Measurements from ENCODE around the gene RIMBP3C. TPM values are rescaled to one million over a fixed set of nuclear protein-coding genes. Genes with fewer than 3 reads are reported as not detected.
"Not testable (repeated sequence)": the region's sequence is repeated elsewhere in the genome, so short reads cannot be mapped to it uniquely, and the experiment has no call there.

RIMBP3C gene
- total RNA-seq, 1 experiment from 2014 or later: 0.20 TPM

- in situ Hi-C loops (cut with HindIII; ENCODE audit: low pct_unique_long_range_greater_than_20kb, low sequenced_read_pairs): not testable (repeated sequence)
Observed at GRCh38 chr22:21550008-21550677, 1.1 kb downstream of the RIMBP3C start.

GRCh38 chr22:21549558-21549957 lies 1.7 kb downstream of the RIMBP3C start:
- in situ Hi-C loops (cut with HindIII; ENCODE audit: low pct_unique_long_range_greater_than_20kb, low sequenced_read_pairs); DNase-seq (ENCODE audit: low read depth): not testable (repeated sequence)

More at GRCh38 chr22:21550008-21550677, 1.1 kb downstream of the RIMBP3C start:
- DNase-seq (ENCODE audit: low read depth): not testable (repeated sequence)

- in situ Hi-C loops (cut with HindIII; ENCODE audit: low pct_unique_long_range_greater_than_20kb, low sequenced_read_pairs): not testable (repeated sequence)
Observed at GRCh38 chr22:21544432-21545322, 6.6 kb downstream of the RIMBP3C start.

GRCh38 chr22:21539862-21540261 lies 11.4 kb downstream of the RIMBP3C start:
- in situ Hi-C loops (cut with HindIII; ENCODE audit: low pct_unique_long_range_greater_than_20kb, low sequenced_read_pairs); DNase-seq (ENCODE audit: low read depth): not testable (repeated sequence)

More at GRCh38 chr22:21544432-21545322, 6.6 kb downstream of the RIMBP3C start:
- DNase-seq (ENCODE audit: low read depth): not testable (repeated sequence)

GRCh38 chr22:21532863-21533648 lies 18.2 kb downstream of the RIMBP3C start:
- in situ Hi-C loops (cut with HindIII; ENCODE audit: low pct_unique_long_range_greater_than_20kb, low sequenced_read_pairs); DNase-seq (ENCODE audit: low read depth): not testable (repeated sequence)

GRCh38 chr22:21531525-21531924 lies 19.7 kb downstream of the RIMBP3C start:
- in situ Hi-C loops (cut with HindIII; ENCODE audit: low pct_unique_long_range_greater_than_20kb, low sequenced_read_pairs); DNase-seq (ENCODE audit: low read depth): not testable (repeated sequence)

GRCh38 chr22:21526705-21527500 lies 24.4 kb downstream of the RIMBP3C start:
- in situ Hi-C loops (cut with HindIII; ENCODE audit: low pct_unique_long_range_greater_than_20kb, low sequenced_read_pairs); DNase-seq (ENCODE audit: low read depth): not testable (repeated sequence)

- in situ Hi-C loops (cut with HindIII; ENCODE audit: low pct_unique_long_range_greater_than_20kb, low sequenced_read_pairs); DNase-seq (ENCODE audit: low read depth): not testable (repeated sequence)
Observed at GRCh38 chr22:21516970-21517764, 34.1 kb downstream of the RIMBP3C start.

GRCh38 chr22:21516522-21516921 lies 34.7 kb downstream of the RIMBP3C start:
- DNase-seq (ENCODE audit: low read depth); in situ Hi-C loops (cut with HindIII; ENCODE audit: low pct_unique_long_range_greater_than_20kb, low sequenced_read_pairs): not testable (repeated sequence)

GRCh38 chr22:21515234-21515633 lies 36.0 kb downstream of the RIMBP3C start:
- DNase-seq (ENCODE audit: low read depth); in situ Hi-C loops (cut with HindIII; ENCODE audit: low pct_unique_long_range_greater_than_20kb, low sequenced_read_pairs): not testable (repeated sequence)

- DNase-seq (ENCODE audit: low read depth); in situ Hi-C loops (cut with HindIII; ENCODE audit: low pct_unique_long_range_greater_than_20kb, low sequenced_read_pairs): not testable (repeated sequence)
Observed at GRCh38 chr22:21514117-21514516, 37.1 kb downstream of the RIMBP3C start.

- in situ Hi-C loops (cut with HindIII; ENCODE audit: low pct_unique_long_range_greater_than_20kb, low sequenced_read_pairs); DNase-seq (ENCODE audit: low read depth): not testable (repeated sequence)
Observed at GRCh38 chr22:21512022-21512421, 39.2 kb downstream of the RIMBP3C start.

GRCh38 chr22:21510397-21510796 lies 40.9 kb downstream of the RIMBP3C start:
- DNase-seq (ENCODE audit: low read depth); in situ Hi-C loops (cut with HindIII; ENCODE audit: low pct_unique_long_range_greater_than_20kb, low sequenced_read_pairs): not testable (repeated sequence)

- in situ Hi-C loops (cut with HindIII; ENCODE audit: low pct_unique_long_range_greater_than_20kb, low sequenced_read_pairs); DNase-seq (ENCODE audit: low read depth): not testable (repeated sequence)
Observed at GRCh38 chr22:21499623-21500506, 51.4 kb downstream of the RIMBP3C start.

- in situ Hi-C loops (cut with HindIII; ENCODE audit: low pct_unique_long_range_greater_than_20kb, low sequenced_read_pairs); DNase-seq (ENCODE audit: low read depth): not testable (repeated sequence)
Observed at GRCh38 chr22:21498489-21498888, 52.8 kb downstream of the RIMBP3C start.

- in situ Hi-C loops (cut with HindIII; ENCODE audit: low pct_unique_long_range_greater_than_20kb, low sequenced_read_pairs); DNase-seq (ENCODE audit: low read depth): not testable (repeated sequence)
Observed at GRCh38 chr22:21497984-21498383, 53.3 kb downstream of the RIMBP3C start.

Measured in Caki2 (cell line).